Ascending aorta (tissue), 2 donors: ENCODE data around the gene NOX3. TPM values are rescaled to one million over a fixed set of nuclear protein-coding genes. Genes with fewer than 3 reads are reported as not detected.

ENCODE experiments used
- DNase-seq, 2 donors: peaks; one replicate each; pipeline ENCODE4 v3.0.0-alpha.2; 2019; ENCODE audit warnings: low spot score in 2 of 2
- H3K27ac ChIP-seq, 2 donors: fragments of 200-600 bp; sonication (generic); one replicate each; pipeline ENCODE4 v1.5.1; 2016 to 2017; ENCODE audit warnings: mild to moderate bottlenecking in 1 of 2
- H3K27me3 ChIP-seq: fragments of 200-600 bp; sonication (generic); one replicate; pipeline ENCODE4 v1.5.1; 2017
- H3K36me3 ChIP-seq, 2 donors: fragments of 200-600 bp; sonication (generic); one replicate each; pipeline ENCODE4 v1.5.1; 2016
- H3K4me1 ChIP-seq, 2 donors: fragments of 200-600 bp; sonication (generic); one replicate each; pipeline ENCODE4 v1.5.1; 2016 to 2017; ENCODE audit warnings: mild to moderate bottlenecking in 1 of 2
- H3K4me3 ChIP-seq, 2 donors: fragments of 200-600 bp; sonication (generic); one replicate each; pipeline ENCODE4 v1.5.1; 2016 to 2017; ENCODE audit warnings: mild to moderate bottlenecking in 1 of 2
- H3K9me3 ChIP-seq, 2 donors: fragments of 200-600 bp; sonication (generic); one replicate each; pipeline ENCODE4 v1.5.1; 2016
- intact Hi-C: fragments of 100-400 bp; cut with DNase I; formaldehyde crosslinking; loops from one replicate; pipeline ENCODE4 v1.15.1; 2023
- total RNA-seq: library from RNA; depleted of rRNA; stranded (reverse); fragments of >200 nt; gene quantifications from one replicate; pipeline ENCODE4 v1.1.0, GENCODE V29; 2016
- TF ChIP-seq, protein P1 (sequence below), 3 experiments: fragments of 200-600 bp in 2 of 3; fragments of 450-650 bp in 1 of 3; sonication (generic) in 2 of 3; IDR thresholded peaks; one replicate each; pipeline ENCODE4 v1.5.1; 2016 to 2019; ENCODE audit warnings: antibody characterized with exemption in 3 of 3, mild to moderate bottlenecking in 1 of 3, moderate library complexity in 1 of 3

NOX3 gene
- total RNA-seq, 1 donor from 2014 or later, result not detected

DNA sequence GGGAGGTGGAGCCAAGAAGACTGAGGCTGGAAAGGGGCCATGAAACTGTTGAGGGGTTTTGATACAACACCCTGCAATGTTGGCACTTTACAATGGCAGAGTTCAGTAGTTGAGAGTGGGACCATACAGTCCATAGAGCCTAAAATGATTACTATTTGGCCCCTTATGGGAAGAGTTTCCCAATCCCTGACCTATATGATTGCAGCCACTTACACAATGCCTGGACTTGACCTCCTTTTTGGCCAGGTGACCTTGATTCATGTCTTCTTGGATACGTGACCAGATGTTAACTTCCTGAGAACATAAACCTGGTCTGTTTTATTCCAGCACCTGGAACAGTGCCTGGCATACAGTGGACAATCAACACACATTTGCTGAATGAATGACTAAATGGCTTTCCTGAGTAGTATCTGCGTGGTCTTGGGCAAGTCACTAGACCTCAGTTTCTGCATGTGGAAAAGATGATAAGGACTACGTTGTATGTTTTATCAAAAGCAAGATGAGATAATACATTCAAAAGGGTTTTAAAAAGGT, 58.4 kb downstream of the NOX3 start:
- Histone ChIP-seq H3K4me1 (no peaks in the 10 kb centered on the region), H3K9me3 (no peaks in the 10 kb centered on the region), H3K36me3 (no peaks in the 10 kb centered on the region), H3K27ac (no peak overlapping the region), H3K27me3 (no peaks in the 10 kb centered on the region), H3K4me3 (no peak overlapping the region)
- DNase-seq, result no peak
- intact Hi-C loops, result no loop called here
- TF ChIP-seq, protein P1, sequence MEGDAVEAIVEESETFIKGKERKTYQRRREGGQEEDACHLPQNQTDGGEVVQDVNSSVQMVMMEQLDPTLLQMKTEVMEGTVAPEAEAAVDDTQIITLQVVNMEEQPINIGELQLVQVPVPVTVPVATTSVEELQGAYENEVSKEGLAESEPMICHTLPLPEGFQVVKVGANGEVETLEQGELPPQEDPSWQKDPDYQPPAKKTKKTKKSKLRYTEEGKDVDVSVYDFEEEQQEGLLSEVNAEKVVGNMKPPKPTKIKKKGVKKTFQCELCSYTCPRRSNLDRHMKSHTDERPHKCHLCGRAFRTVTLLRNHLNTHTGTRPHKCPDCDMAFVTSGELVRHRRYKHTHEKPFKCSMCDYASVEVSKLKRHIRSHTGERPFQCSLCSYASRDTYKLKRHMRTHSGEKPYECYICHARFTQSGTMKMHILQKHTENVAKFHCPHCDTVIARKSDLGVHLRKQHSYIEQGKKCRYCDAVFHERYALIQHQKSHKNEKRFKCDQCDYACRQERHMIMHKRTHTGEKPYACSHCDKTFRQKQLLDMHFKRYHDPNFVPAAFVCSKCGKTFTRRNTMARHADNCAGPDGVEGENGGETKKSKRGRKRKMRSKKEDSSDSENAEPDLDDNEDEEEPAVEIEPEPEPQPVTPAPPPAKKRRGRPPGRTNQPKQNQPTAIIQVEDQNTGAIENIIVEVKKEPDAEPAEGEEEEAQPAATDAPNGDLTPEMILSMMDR (IDR thresholded peaks at IDR 0.05), result no peak

DNA sequence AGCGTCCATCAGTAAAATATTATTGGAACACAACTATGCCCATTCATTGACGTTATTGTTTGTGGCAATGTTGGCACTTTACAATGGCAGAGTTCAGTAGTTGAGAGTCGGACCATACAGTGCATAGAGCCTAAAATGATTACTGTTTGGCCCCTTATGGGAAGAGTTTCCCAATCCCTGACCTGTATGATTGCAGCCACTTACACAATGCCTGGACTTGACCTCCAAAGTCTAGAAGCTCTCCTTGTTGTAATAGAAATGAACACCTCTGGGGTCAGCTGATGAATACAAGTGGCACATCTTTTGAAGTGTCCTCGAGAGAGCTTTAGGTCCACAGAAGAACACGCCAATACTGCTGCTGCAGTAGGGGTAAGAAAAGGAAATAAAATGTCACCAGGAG, 59.0 kb downstream of the NOX3 start:
- intact Hi-C loops, result no loop called here
- no peaks in the 10 kb centered on the region for H3K9me3 ChIP-seq
- TF ChIP-seq, protein P1 (IDR thresholded peaks at IDR 0.05), result no peak

GRCh38 chr6:155395339-155395738, 60.3 kb downstream of the NOX3 start:
- no peaks in the 10 kb centered on the region for H3K9me3 ChIP-seq
- no peaks in the 10 kb centered on the region for H3K4me1 ChIP-seq
- DNase-seq, result no peak
- H3K27ac ChIP-seq, result no peak overlapping the region
- H3K27me3 ChIP-seq, result no peaks in the 10 kb centered on the region
- no peaks in the 10 kb centered on the region for H3K36me3 ChIP-seq
- TF ChIP-seq, protein P1 (IDR thresholded peaks at IDR 0.05), result no peak
- H3K4me3 ChIP-seq, result no peak overlapping the region
- intact Hi-C loops, result no loop called here

More for the DNA sequence above, 59.0 kb downstream of the NOX3 start:
- Histone ChIP-seq H3K4me3 (no peak overlapping the region), H3K27me3 (no peaks in the 10 kb centered on the region), H3K36me3 (no peaks in the 10 kb centered on the region), H3K27ac (no peak overlapping the region), H3K4me1 (no peaks in the 10 kb centered on the region)
- no peak for DNase-seq

- Histone ChIP-seq H3K27ac (no peak overlapping the region), H3K4me3 (no peak overlapping the region), H3K27me3 (no peaks in the 10 kb centered on the region), H3K4me1 (no peaks in the 10 kb centered on the region), H3K9me3 (peaks cover 0 to 7% of the 10 kb centered on the region in 2 donors), H3K36me3 (no peaks in the 10 kb centered on the region)
- DNase-seq, result no peak
- intact Hi-C loops, result no loop called here
- TF ChIP-seq, protein P1 (IDR thresholded peaks at IDR 0.05), result no peak
These were observed 66.5 kb downstream of the NOX3 start for GRCh38 chr6:155389130-155389529.

GRCh38 chr6:155388591-155388990, 67.0 kb downstream of the NOX3 start:
- H3K36me3 ChIP-seq, result no peaks in the 10 kb centered on the region
- intact Hi-C loops, result no loop called here
- peaks cover 0 to 7% of the 10 kb centered on the region in 2 donors for H3K9me3 ChIP-seq
- H3K27me3 ChIP-seq, result no peaks in the 10 kb centered on the region
- TF ChIP-seq, protein P1 (IDR thresholded peaks at IDR 0.05), result no peak
- no peak overlapping the region for H3K4me3 ChIP-seq
- H3K4me1 ChIP-seq, result no peaks in the 10 kb centered on the region
- no peak for DNase-seq
- no peak overlapping the region for H3K27ac ChIP-seq

- no peak for DNase-seq
- intact Hi-C loops, result no loop called here
- Histone ChIP-seq H3K9me3 (peaks cover 0 to 7% of the 10 kb centered on the region in 2 donors), H3K4me3 (no peak overlapping the region), H3K4me1 (no peaks in the 10 kb centered on the region), H3K36me3 (no peaks in the 10 kb centered on the region), H3K27me3 (no peaks in the 10 kb centered on the region), H3K27ac (no peak overlapping the region)
- TF ChIP-seq, protein P1 (IDR thresholded peaks at IDR 0.05), result no peak
These were observed 68.2 kb downstream of the NOX3 start for GRCh38 chr6:155387481-155387880.
